Heart left ventricle (tissue), 16 donors: ENCODE results near the gene CXADR. TPM values are rescaled to one million over a fixed set of nuclear protein-coding genes. Genes with fewer than 3 reads are reported as not detected.
A peak's percentile ranks its signal among the peaks of the same experiment; 100 is the strongest.

Experiments
- ATAC-seq, 4 donors: fragments of 200-7000 bp; cut with Tn5 transposase; one replicate each; pipeline ENCODE4 v1.9.1; 2020 to 2022; ENCODE audit warnings: moderate library complexity in 4 of 4, mild to moderate bottlenecking in 3 of 4, moderate number of reproducible peaks in 1 of 4
- DNase-seq, 5 donors: peaks; one replicate each; pipeline ENCODE4 v3.0.0-alpha.2; 2020
- H3K27ac ChIP-seq, 12 donors: fragments of 200-600 bp; sonication (generic) in 4 of 12; one replicate each; pipeline versions ENCODE4 v1.5.0 to v1.8.0; 2016 to 2022; ENCODE audit warnings: mild to moderate bottlenecking in 2 of 12
- H3K27me3 ChIP-seq, 9 donors: fragments of 200-600 bp; sonication (generic) in 2 of 9; one replicate each; pipeline versions ENCODE4 v1.5.1 to v1.8.0; 2016 to 2022; ENCODE audit warnings: mild to moderate bottlenecking in 3 of 9
- H3K36me3 ChIP-seq, 9 donors: fragments of 200-600 bp; sonication (generic) in 2 of 9; one replicate each; pipeline versions ENCODE4 v1.5.0 to v1.8.0; 2018 to 2022; ENCODE audit warnings: mild to moderate bottlenecking in 2 of 9
- H3K4me1 ChIP-seq, 12 donors: fragments of 200-600 bp; sonication (generic) in 4 of 12; one replicate each; pipeline versions ENCODE4 v1.5.0 to v1.8.0; 2016 to 2022; ENCODE audit warnings: mild to moderate bottlenecking in 3 of 12
- H3K4me3 ChIP-seq, 12 donors: fragments of 200-600 bp; sonication (generic) in 4 of 12; one replicate each; pipeline versions ENCODE4 v1.5.0 to v1.8.0; 2017 to 2022; ENCODE audit warnings: mild to moderate bottlenecking in 9 of 12, moderate library complexity in 4 of 12
- H3K9me3 ChIP-seq, 12 donors: fragments of 200-600 bp; sonication (generic) in 4 of 12; one replicate each; pipeline versions ENCODE4 v1.5.0 to v1.8.0; 2016 to 2022; ENCODE audit warnings: mild to moderate bottlenecking in 1 of 12
- CTCF ChIP-seq, 12 donors: fragments of 200-600 bp; sonication (generic) in 4 of 12; IDR thresholded peaks; one replicate each; pipeline versions ENCODE4 v1.5.0 to v1.8.0; 2018 to 2022; ENCODE audit warnings: antibody characterized with exemption in 12 of 12, mild to moderate bottlenecking in 5 of 12
- POLR2A ChIP-seq, 2 donors: fragments of 450-650 bp; IDR thresholded peaks; one replicate each; pipeline ENCODE4 v1.6.1; 2017; ENCODE audit warnings: antibody characterized with exemption in 2 of 2, mild to moderate bottlenecking in 2 of 2, moderate library complexity in 2 of 2
- WGBS, 4 donors: extraction: QIAGEN DNeasy Blood & Tissue Kit in 2 of 4; methylation state at CpG; one replicate each; pipeline versions ENCODE4 v1.1.5 to v1.1.7; 2013 to 2018; 5-methylcytosine and 5-hydroxymethylcytosine counted together
- intact Hi-C, 10 donors: fragments of 100-400 bp; cut with DNase I; formaldehyde crosslinking; loops; one replicate each; pipeline versions ENCODE4 v1.11.1 to v1.14.2; 2022
- polyA plus RNA-seq, 2 donors: library from polyadenylated mRNA; stranded (reverse); fragments of 200-250 nt; gene quantifications; one replicate each; pipeline ENCODE4 v1.2.3, GENCODE V29; 2013
- total RNA-seq, 9 donors: library from RNA; depleted of rRNA in 2 of 9; stranded (reverse); fragments of >200 nt in 2 of 9; fragmentation: NEBNext Ultra II Directional in 3 of 9; extraction: Animal tissue kit (Norgen Biotek cat#: 25700) in 3 of 9; gene quantifications; one replicate each; pipeline versions ENCODE4 v1.1.0 to v1.2.4, GENCODE V29; 2016 to 2023
- donor health status: ischemic (EF 13 %, LVEDD 7.1; RV severe dilation, severe dysfunction).
- donor health status: healthy with polysubstance abuse.
- donor health status: DM: no; HTN: yes; CAD: no.
- donor health status: DM: no; HTN: no; CAD: no.
- donor health status: ischemic (EF 25% LVEDD 6.9; RV normal size, moderate dysfunction).
- donor health status: ischemic (EF 25% LVEDD 5.7; RV mildly dilated, moderate dysfunction).
- donor health status: healthy.
- donor health status: DM: yes; HTN: yes; CAD: no.
- donor health status: ischemic (EF 35%, LVEDD 5.7; RV mildly dilated, moderate dysfunction).
- donor health status: nonischemic (EF 11% LVEDD 7.7; RV severe dilation, severe dysfunction).
- donor health status: DM: yes; HTN: yes; CAD: no.
- donor health status: PGD.
- donor health status: ischemic (EF 29% LVEDD 5.4; RV normal size, mild dysfunction).
- donor health status: nonischemic (EF 23%, LVEDD 6.1; RV moderate dilation, normal function).

CXADR gene
- total and polyA plus RNA-seq, 11 donors = 7.5 to 45.1 (median 29.3) TPM

GRCh38 chr21:17532292-17532691 lies 19.4 kb downstream of the CXADR start:
- no peak overlapping the region for H3K4me3 ChIP-seq
- WGBS, 4 donors = 64 to 80% (median 73%) methylated on average over 3 of the region's 3 CpGs
- intact Hi-C loops = no loop called here
- H3K9me3 ChIP-seq = no peaks in the 10 kb centered on the region
- H3K27ac ChIP-seq = no peak overlapping the region
- H3K27me3 ChIP-seq = no peaks in the 10 kb centered on the region
- no peaks in the 10 kb centered on the region for H3K36me3 ChIP-seq
- peaks cover 0 to 14% (median 4%) of the 10 kb centered on the region in 12 donors for H3K4me1 ChIP-seq
- no peak for DNase-seq
- TF ChIP-seq CTCF (IDR thresholded peaks at IDR 0.05) (no peak), POLR2A (IDR thresholded peaks at IDR 0.05) (no peak)
- no peak for ATAC-seq

GRCh38 chr21:17536381-17536780 lies 23.5 kb downstream of the CXADR start:
- TF ChIP-seq CTCF (IDR thresholded peaks at IDR 0.05) = no peak
- TF ChIP-seq POLR2A (IDR thresholded peaks at IDR 0.05) = no peak
- WGBS, 4 donors = 48 to 68% (median 58%) methylated on average over 3 of the region's 3 CpGs
- H3K4me3 ChIP-seq = no peak overlapping the region
- no peak for DNase-seq
- ATAC-seq = peak in 1 of 4 donors; percentile 19
- H3K27ac ChIP-seq = no peak overlapping the region
- H3K36me3 ChIP-seq = no peaks in the 10 kb centered on the region
- H3K4me1 ChIP-seq = peaks cover 0 to 26% (median 5%) of the 10 kb centered on the region in 12 donors
- intact Hi-C loops = no loop called here
- peaks cover 0 to 4% (median 0%) of the 10 kb centered on the region in 12 donors for H3K9me3 ChIP-seq
- H3K27me3 ChIP-seq = no peaks in the 10 kb centered on the region

GRCh38 chr21:17537299-17537698 lies 24.5 kb downstream of the CXADR start:
- Histone ChIP-seq H3K27me3 (no peaks in the 10 kb centered on the region), H3K9me3 (peaks cover 0 to 4% (median 0%) of the 10 kb centered on the region in 12 donors), H3K36me3 (no peaks in the 10 kb centered on the region), H3K27ac (no peak overlapping the region), H3K4me3 (no peak overlapping the region), H3K4me1 (peaks cover 0 to 26% (median 8%) of the 10 kb centered on the region in 12 donors)
- TF ChIP-seq CTCF (IDR thresholded peaks at IDR 0.05) = no peak
- no peak for TF ChIP-seq POLR2A (IDR thresholded peaks at IDR 0.05)
- intact Hi-C loops = no loop called here
- no peak for DNase-seq
- no peak for ATAC-seq
- WGBS, 4 donors = 63 to 69% (median 66%) methylated on average over 2 of the region's 2 CpGs

GRCh38 chr21:17538576-17538975 lies 25.7 kb downstream of the CXADR start:
- DNase-seq (no peak), ATAC-seq (no peak)
- peaks cover 0 to 4% (median 0%) of the 10 kb centered on the region in 12 donors for H3K9me3 ChIP-seq
- no peaks in the 10 kb centered on the region for H3K36me3 ChIP-seq
- WGBS, 4 donors = 67 to 69% (median 68%) methylated on average over 2 of the region's 2 CpGs
- no peak overlapping the region for H3K27ac ChIP-seq
- no peak overlapping the region for H3K4me3 ChIP-seq
- H3K4me1 ChIP-seq = peaks cover 0 to 29% (median 10%) of the 10 kb centered on the region in 12 donors
- H3K27me3 ChIP-seq = no peaks in the 10 kb centered on the region
- intact Hi-C loops = no loop called here
- TF ChIP-seq POLR2A (IDR thresholded peaks at IDR 0.05) (no peak), CTCF (IDR thresholded peaks at IDR 0.05) (no peak)
